Upper lobe of right lung (tissue), 1 donor: ENCODE data around the gene DMD. TPM values are rescaled to one million over a fixed set of nuclear protein-coding genes. Genes with fewer than 3 reads are reported as not detected.

Experiments used
- ATAC-seq: fragments of 200-7000 bp; cut with Tn5 transposase; one replicate; pipeline ENCODE4 v1.9.1; 2020; ENCODE audit warnings: mild to moderate bottlenecking, moderate library complexity
- DNase-seq: peaks from one replicate; pipeline ENCODE4 v3.0.0-alpha.2; 2020
- H3K27ac ChIP-seq: fragments of 200-600 bp; one replicate; pipeline ENCODE4 v1.8.0; 2022
- H3K27me3 ChIP-seq: fragments of 200-600 bp; one replicate; pipeline ENCODE4 v1.8.0; 2022; ENCODE audit warnings: mild to moderate bottlenecking
- H3K36me3 ChIP-seq: fragments of 200-600 bp; one replicate; pipeline ENCODE4 v1.8.0; 2022
- H3K4me1 ChIP-seq: fragments of 200-600 bp; one replicate; pipeline ENCODE4 v1.8.0; 2022
- H3K4me3 ChIP-seq: fragments of 200-600 bp; one replicate; pipeline ENCODE4 v1.8.0; 2022; ENCODE audit warnings: mild to moderate bottlenecking
- H3K9me3 ChIP-seq: fragments of 200-600 bp; one replicate; pipeline ENCODE4 v1.8.0; 2022
- CTCF ChIP-seq: fragments of 200-600 bp; IDR thresholded peaks from one replicate; pipeline ENCODE4 v1.8.0; 2022; ENCODE audit warnings: antibody characterized with exemption
- intact Hi-C: fragments of 100-400 bp; cut with DNase I; formaldehyde crosslinking; loops from one replicate; pipeline ENCODE4 v1.11.0; 2022
- total RNA-seq: library from RNA; stranded (reverse); fragmentation: NEBNext Ultra II Directional; extraction: Animal tissue kit (Norgen Biotek cat#: 25700); gene quantifications from one replicate; pipeline ENCODE4 v1.2.1, GENCODE V29; 2021
- donor health status: DM: no; HTN: yes; CAD: no; lungs with severe emphysema.

Gene DMD
- total RNA-seq, 1 donor from 2014 or later = 24.7 TPM

- no peak overlapping the region for H3K4me3 ChIP-seq
- ATAC-seq = no peak
- H3K9me3 ChIP-seq = no peaks in the 10 kb centered on the region
- TF ChIP-seq CTCF = no peak
- no peaks in the 10 kb centered on the region for H3K4me1 ChIP-seq
- intact Hi-C loops = no loop called here
- H3K27me3 ChIP-seq = no peaks in the 10 kb centered on the region
- no peaks in the 10 kb centered on the region for H3K36me3 ChIP-seq
- H3K27ac ChIP-seq = no peak overlapping the region
- no peak for DNase-seq
These were observed 1854.8 kb downstream of the DMD start for GRCh38 chrX:31356275-31357212.

DNA sequence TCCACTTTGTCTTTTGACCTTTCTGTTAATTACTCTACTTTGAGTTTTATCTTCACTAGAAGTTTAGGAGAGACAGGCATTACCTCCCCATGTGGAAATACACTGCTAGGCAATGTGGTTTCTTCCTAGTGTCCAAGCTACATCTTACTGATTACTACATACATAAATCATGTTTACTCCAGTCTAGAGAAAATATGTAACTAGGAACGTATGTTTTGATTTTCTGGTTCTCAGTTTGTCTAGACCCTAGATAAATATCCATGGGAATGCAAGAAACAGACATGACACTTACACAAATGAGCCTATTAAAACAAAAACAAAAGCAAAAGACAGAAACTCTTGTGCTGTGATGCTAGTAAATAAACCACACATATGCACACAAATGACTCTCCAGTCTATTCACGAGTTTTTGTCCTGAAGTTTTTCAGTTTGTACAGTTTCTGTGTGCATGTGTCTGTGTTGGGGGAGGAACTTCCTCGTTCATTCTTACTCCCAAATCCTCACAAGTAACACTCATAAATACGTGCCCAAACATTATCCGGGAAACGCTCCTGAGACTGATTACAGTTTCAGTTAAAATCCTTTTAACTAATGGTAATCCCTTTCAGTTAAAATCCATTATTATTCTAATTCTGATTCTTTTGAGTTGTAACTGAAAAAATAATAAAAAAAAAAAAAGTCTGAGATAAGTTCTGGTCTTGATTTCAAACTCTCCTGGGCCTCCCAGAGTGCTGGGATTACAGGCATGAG, 1856.0 kb downstream of the DMD start:
- TF ChIP-seq CTCF = no peak
- Histone ChIP-seq H3K27ac (no peak overlapping the region), H3K4me3 (no peak overlapping the region), H3K9me3 (no peaks in the 10 kb centered on the region), H3K36me3 (no peaks in the 10 kb centered on the region), H3K27me3 (no peaks in the 10 kb centered on the region), H3K4me1 (no peaks in the 10 kb centered on the region)
- ATAC-seq (no peak), DNase-seq (no peak)
- intact Hi-C loops = no loop called here

GRCh38 chrX:31353095-31353494, 1858.3 kb downstream of the DMD start:
- Histone ChIP-seq H3K27me3 (no peaks in the 10 kb centered on the region), H3K9me3 (no peaks in the 10 kb centered on the region), H3K4me1 (no peaks in the 10 kb centered on the region), H3K4me3 (no peak overlapping the region), H3K36me3 (no peaks in the 10 kb centered on the region), H3K27ac (no peak overlapping the region)
- ATAC-seq (no peak), DNase-seq (no peak)
- TF ChIP-seq CTCF = no peak
- intact Hi-C loops = no loop called here

DNA sequence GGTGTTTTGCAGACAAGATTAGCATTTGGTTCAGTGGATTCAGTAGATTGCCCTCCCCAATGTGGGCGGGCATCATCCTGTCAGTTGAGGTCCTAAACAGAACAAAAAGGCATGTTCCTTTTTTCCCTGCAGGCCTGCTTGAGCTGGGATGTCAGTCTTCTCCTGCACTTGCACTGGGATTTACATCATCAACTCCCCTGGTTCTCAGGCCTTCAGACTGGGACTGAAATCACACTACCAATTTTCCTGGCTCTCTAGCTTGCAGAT, 1860.6 kb downstream of the DMD start:
- ATAC-seq = no peak
- intact Hi-C loops = no loop called here
- no peak for TF ChIP-seq CTCF
- Histone ChIP-seq H3K9me3 (no peaks in the 10 kb centered on the region), H3K27me3 (no peaks in the 10 kb centered on the region), H3K4me3 (no peak overlapping the region), H3K27ac (no peak overlapping the region), H3K36me3 (no peaks in the 10 kb centered on the region), H3K4me1 (no peaks in the 10 kb centered on the region)
- no peak for DNase-seq

DNA sequence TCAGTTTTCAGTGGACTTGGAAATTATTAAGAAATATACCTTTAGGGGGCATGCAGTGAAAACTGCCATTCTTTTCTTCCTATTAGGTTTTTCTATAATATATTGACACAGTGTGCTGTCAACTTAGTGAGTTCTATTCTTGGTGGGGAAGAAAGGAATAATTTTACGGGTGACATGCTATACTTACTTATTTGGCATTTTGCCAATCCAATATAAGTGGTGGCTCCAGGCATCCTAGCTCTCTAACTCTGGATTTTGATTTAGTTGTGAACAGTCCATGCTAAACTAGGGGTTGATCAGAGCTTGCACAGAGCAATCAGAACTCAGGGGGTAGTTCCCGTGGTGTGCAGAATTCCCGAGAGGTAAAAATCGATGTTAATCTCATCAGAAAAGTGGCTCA, 1861.8 kb downstream of the DMD start:
- DNase-seq = no peak
- H3K9me3 ChIP-seq = no peaks in the 10 kb centered on the region
- no peaks in the 10 kb centered on the region for H3K4me1 ChIP-seq
- ATAC-seq = no peak
- H3K27ac ChIP-seq = no peak overlapping the region
- H3K4me3 ChIP-seq = no peak overlapping the region
- no peaks in the 10 kb centered on the region for H3K36me3 ChIP-seq
- intact Hi-C loops = no loop called here
- no peaks in the 10 kb centered on the region for H3K27me3 ChIP-seq
- no peak for TF ChIP-seq CTCF
